ENCODE data around the gene CD69. TPM values are rescaled to one million over a fixed set of nuclear protein-coding genes. Genes with fewer than 3 reads are reported as not detected.
"Not testable (repeated sequence)": the region's sequence is repeated elsewhere in the genome, so short reads cannot be mapped to it uniquely, and the experiment has no call there.

The CD69 gene
- total and polyA plus RNA-seq, 12 donors = 0.17 to 6.2 (median 0.50) TPM; not detected in 2

GRCh38 chr12:9718968-9719367 is 41.7 kb downstream of the CD69 start:
- H3K9me3 ChIP-seq = no peaks in the 10 kb centered on the region
- ATAC-seq (no peak), DNase-seq (no peak)
- H3K4me3 ChIP-seq = no peak overlapping the region
- peaks cover 0 to 7% (median 0%) of the 10 kb centered on the region in 7 donors for H3K27me3 ChIP-seq
- no peaks in the 10 kb centered on the region for H3K36me3 ChIP-seq
- no peak overlapping the region for H3K27ac ChIP-seq
- no peak for TF ChIP-seq CTCF (IDR thresholded peaks at IDR 0.05)
- 90 to 97% methylated on average over 7 of the region's 7 CpGs for WGBS, 2 donors
- intact Hi-C loops (cut with DNase I) = loop anchor here in 1 of 10 donors (10.0 kb wide), 1 partner anchor 384 kb away; no protein-coding TSS in a partner anchor
- H3K4me1 ChIP-seq = peaks cover 0 to 21% (median 0%) of the 10 kb centered on the region in 9 donors

GRCh38 chr12:9717070-9717925 is 43.4 kb downstream of the CD69 start:
- WGBS, 2 donors = 94 to 96% methylated on average over 15 of the region's 15 CpGs
- ATAC-seq = no peak
- Histone ChIP-seq H3K4me3 (no peak overlapping the region), H3K36me3 (no peaks in the 10 kb centered on the region), H3K27me3 (peaks cover 0 to 7% (median 0%) of the 10 kb centered on the region in 7 donors), H3K27ac (no peak overlapping the region), H3K4me1 (peaks cover 0 to 18% (median 0%) of the 10 kb centered on the region in 9 donors), H3K9me3 (no peaks in the 10 kb centered on the region)
- no peak for TF ChIP-seq CTCF (IDR thresholded peaks at IDR 0.05)
- DNase-seq = no peak
- intact Hi-C loops (cut with DNase I) = loop anchor here in 1 of 10 donors (10.0 kb wide), 1 partner anchor 382 kb away; no protein-coding TSS in a partner anchor

GRCh38 chr12:9713032-9713558 is 47.6 kb downstream of the CD69 start:
- intact Hi-C loops (cut with DNase I) = loop anchor here in 1 of 10 donors (10.0 kb wide), 1 partner anchor 378 kb away; no protein-coding TSS in a partner anchor
- H3K27ac ChIP-seq, DNase-seq, H3K36me3 ChIP-seq, H3K4me1 ChIP-seq, ATAC-seq, H3K4me3 ChIP-seq, H3K27me3 ChIP-seq, H3K9me3 ChIP-seq: not testable (repeated sequence)
- WGBS, 2 donors = 77 to 79% methylated on average over 6 of the region's 6 CpGs

- Histone ChIP-seq H3K4me3 (no peak overlapping the region), H3K4me1 (peaks cover 0 to 19% (median 0%) of the 10 kb centered on the region in 9 donors), H3K36me3 (no peaks in the 10 kb centered on the region), H3K27me3 (no peaks in the 10 kb centered on the region), H3K27ac (no peak overlapping the region), H3K9me3 (no peaks in the 10 kb centered on the region)
- ATAC-seq (no peak), DNase-seq (no peak)
- no peak for TF ChIP-seq CTCF (IDR thresholded peaks at IDR 0.05)
- 47 to 68% methylated on average over 1 of the region's 1 CpG for WGBS, 2 donors
- intact Hi-C loops (cut with DNase I) = loop anchor here in 1 of 10 donors (10.0 kb wide), 1 partner anchor 377 kb away; no protein-coding TSS in a partner anchor
These were observed 49.0 kb downstream of the CD69 start for GRCh38 chr12:9711664-9712063.

Data from heart right ventricle (tissue), 16 donors.